GM12873 (cell line): ENCODE measurements around the gene ZNF324.

ENCODE experiments used
- TF ChIP-seq, protein P1 (sequence below): IDR thresholded peaks from 2 replicates; pipeline ENCODE4 v1.5.1; 2012; ENCODE audit warnings: low read depth, mild to moderate bottlenecking, moderate library complexity, low read length, control low read depth; ENCODE audit not compliant: insufficient read depth; ENCODE audit errors: missing control alignments

Gene ZNF324

DNA sequence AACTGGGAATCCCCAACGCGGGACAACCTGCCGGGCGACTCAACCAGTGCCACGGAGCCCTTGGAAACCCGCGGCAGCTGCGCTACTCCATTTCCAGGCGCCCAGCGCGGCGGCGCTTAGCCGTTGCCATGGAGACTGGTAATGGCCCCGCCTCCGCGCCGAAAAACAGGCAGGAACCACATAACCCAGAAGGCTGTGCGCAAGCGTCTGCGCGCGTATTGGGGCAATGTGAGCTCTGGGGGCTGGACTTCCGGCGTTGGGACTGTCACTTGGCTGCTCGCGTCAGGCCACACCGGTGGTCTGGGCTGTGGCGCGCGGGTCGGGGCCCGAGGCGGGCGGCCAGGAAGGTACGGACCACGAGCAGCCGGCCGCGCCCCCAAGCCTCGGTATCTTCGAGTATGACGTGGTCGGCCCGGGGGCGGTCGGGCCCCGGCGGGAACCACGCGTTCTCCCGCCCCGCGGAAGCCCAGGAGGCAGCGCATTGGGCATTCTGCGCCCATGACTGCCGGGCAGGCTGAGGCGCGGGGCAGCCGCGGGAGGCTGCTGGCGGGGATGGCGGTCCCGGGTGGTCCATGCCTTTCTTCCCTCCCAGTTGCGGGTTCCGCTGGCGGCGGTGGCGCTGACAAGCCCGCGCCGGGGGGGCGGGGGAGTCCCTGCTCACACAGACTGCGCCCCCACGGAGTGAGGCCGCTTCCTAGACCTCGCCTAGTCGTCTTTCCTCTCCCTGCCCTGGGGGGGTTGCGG, 15.3 kb upstream of the ZNF324 start, which contains the start of gene ZNF324B:
Gene ZNF324B, plus strand, starts transcription at position 265 of the 744 bp plus-strand sequence. CDS start 2,080 bp downstream, outside the sequence.
- TF ChIP-seq, protein P1, sequence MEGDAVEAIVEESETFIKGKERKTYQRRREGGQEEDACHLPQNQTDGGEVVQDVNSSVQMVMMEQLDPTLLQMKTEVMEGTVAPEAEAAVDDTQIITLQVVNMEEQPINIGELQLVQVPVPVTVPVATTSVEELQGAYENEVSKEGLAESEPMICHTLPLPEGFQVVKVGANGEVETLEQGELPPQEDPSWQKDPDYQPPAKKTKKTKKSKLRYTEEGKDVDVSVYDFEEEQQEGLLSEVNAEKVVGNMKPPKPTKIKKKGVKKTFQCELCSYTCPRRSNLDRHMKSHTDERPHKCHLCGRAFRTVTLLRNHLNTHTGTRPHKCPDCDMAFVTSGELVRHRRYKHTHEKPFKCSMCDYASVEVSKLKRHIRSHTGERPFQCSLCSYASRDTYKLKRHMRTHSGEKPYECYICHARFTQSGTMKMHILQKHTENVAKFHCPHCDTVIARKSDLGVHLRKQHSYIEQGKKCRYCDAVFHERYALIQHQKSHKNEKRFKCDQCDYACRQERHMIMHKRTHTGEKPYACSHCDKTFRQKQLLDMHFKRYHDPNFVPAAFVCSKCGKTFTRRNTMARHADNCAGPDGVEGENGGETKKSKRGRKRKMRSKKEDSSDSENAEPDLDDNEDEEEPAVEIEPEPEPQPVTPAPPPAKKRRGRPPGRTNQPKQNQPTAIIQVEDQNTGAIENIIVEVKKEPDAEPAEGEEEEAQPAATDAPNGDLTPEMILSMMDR: no peak

DNA sequence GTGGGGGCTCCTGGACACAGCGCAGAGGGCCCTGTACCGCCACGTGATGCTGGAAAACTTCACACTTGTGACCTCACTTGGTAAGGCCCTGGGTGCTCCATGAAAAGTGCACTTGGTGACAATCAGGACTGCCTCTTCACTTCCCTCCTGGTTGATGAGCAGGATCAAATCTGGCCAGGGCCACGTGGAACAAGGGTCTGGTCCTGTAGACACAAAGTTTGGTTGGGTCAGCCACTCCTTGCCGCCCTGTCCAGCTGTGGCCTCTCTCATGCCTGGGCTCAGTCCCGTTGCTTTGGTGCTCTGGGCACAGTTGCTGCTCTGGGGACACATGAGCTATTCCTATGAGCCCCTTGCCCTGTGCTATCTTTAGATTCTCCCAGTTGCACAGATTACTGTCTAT, 13.1 kb upstream of the ZNF324 start:
- TF ChIP-seq, protein P1: no peak

DNA sequence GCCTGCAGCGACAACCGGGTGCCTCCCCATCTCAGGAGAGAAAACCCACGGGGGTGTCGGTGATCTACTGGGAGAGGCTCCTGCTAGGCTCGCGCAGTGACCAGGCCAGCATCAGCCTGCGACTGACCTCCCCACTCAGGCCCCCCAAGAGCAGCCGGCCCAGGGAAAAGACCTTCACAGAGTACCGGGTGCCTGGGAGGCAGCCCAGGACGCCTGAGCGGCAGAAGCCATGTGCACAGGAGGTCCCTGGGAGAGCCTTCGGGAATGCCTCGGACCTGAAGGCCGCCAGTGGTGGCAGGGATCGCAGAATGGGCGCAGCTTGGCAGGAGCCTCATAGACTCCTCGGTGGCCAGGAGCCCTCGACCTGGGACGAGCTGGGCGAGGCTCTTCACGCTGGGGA, 11.6 kb upstream of the ZNF324 start:
- TF ChIP-seq, protein P1: no peak

DNA sequence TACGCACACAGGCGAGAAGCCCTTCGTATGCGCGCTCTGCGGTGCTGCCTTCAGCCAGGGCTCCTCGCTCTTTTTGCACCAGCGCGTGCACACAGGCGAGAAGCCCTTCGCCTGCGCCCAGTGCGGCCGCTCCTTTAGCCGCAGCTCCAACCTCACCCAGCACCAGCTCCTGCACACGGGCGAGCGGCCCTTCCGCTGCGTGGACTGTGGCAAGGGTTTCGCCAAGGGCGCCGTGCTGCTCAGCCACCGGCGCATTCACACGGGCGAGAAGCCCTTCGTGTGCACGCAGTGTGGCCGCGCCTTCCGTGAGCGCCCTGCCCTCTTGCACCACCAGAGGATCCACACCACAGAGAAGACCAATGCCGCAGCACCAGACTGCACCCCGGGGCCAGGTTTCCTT, 10.8 kb upstream of the ZNF324 start:
- TF ChIP-seq, protein P1: no peak

DNA sequence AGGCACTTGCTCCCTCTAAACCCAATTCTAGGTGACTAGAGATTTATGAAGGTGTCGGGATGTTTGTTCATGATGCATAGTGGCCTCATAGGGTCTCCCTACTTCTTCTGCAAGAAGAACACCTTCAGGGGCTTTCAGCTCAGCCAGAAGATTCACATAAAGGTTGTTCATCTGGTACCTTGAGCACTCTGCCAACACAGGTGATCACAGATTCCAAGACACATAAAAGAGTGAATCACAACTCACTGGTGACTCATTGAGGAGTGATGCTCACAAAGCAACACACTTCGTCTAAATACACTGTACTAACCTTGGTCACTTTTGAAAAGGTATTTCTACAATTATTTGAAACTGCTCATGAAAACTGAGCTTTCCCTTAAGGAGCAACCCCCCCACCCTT, 6.8 kb upstream of the ZNF324 start:
- TF ChIP-seq, protein P1: no peak

DNA sequence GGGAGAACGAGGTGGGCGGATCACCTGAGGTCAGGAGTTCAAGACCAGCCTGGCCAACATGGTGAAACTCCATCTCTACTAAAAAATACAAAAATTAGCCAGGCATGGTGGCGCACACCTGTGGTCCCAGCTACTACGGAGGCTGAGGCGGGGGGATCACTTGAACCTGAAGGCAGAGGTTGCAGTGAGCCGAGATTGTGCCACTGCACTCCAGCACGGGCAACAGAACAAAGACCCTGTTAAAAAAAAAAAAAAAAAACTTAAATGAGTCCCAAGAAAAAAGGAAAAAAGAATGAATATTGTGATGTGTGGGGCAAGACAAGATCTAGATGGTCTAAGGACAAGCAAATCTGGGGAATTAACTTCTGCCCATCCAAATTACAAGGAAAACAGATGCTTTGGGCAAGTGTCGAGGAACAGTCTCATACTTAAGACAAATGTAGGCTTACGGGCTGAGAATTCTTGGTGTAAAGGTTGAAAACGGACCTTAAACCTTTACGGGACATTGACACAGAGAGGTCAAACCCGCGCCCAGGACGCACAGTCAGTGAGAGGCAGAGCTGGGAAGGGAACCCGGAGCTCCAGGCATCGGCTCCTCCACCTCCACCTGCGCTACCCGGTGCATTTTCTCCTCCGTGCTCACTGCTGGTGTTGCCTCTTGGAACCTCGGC, 656 bp upstream of the ZNF324 start:
- TF ChIP-seq, protein P1: no peak

DNA sequence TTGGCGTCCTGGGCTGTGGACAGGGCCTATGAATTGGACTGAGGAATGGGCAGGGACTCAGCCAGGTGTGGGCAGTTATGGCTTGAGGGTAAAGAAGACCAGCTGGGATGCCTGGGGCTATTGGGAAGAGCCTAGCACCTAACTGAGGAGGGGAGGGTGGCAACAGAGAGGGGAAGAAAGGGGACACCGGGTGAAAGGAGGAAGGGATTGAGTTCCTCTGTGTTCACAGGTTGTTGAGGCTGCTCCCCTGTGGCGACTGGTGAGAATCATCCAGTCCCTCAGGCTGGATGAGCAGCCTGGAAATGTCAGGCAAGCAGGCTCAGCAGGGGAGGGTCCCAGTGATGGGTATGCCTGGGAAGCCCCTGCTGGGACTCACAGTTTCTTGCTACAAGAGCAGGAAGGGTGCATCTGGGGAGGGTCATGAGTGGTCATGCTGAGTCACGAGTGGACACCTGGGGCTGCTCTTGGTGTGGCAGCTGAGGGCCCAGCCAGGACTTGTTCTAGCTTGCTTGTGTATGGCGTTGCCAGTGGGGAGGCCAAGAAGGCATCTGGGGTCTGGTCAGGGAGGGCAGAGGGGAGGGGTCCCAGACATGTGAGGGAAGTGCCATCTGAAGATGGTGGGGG, 1.4 kb downstream of the ZNF324 start:
- TF ChIP-seq, protein P1: no peak
